Measurements from ENCODE around the gene AMACR.
"Not testable (repeated sequence)": the region's sequence is repeated elsewhere in the genome, so short reads cannot be mapped to it uniquely, and the experiment has no call there.

Gene AMACR

DNA sequence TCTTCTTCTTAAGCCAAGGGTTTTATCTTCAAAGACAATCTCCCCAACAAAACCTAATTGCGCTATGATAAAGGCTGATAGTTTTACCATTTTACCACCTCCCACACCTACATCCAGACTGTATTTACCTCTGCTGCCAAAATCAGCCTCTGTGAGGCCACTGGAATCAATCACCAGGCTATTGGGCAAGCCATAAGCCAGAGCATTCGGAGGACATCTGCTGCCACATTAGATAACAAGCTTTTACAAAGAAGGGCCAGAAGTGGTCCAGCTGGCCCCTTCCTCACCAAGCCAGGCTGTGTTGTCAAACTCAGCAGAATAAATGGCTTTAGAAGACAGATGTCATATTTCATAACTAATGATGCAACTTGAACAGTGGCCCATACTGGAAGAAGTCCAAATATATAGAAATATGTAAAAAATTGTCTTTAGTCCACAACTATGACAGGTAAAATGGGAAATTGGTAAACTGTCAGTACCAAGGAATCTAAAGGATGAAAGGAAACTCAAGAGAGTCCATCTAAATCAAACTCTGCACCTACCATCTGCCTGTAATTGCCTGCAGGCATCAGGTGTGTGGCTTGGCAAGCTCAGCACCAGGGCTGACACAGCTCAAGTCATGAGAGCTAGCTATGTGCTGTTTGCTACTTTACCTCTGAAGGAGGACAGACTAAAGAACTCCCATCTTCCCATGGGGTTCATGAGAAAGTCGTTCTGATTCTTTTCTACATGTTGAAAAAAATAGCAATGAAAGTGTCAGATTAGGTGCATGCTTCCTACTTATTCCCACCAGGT, 39.4 kb downstream of the AMACR start:
- DNase-seq (ENCODE audit: low spot score): no peak

DNA sequence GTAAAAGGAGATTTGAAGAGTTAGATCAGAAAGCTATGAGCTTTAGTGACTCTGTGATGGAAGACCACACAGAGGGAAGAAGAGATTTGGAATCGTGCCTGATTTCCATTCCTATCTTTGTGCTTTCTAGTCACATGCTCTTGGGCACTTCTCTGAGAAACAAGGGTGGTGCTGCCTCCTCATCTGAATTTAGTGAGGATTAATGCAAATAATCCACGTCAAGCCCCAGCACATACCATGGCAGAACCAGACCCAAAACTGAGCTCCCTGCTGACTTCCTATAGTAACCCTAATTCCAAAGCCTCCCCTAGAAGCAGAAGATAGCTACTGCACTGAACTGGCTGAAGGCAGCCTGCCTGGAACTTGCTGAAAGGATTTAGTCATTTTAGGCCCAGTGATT, 41.0 kb downstream of the AMACR start:
- no peak for DNase-seq (ENCODE audit: low spot score)

DNA sequence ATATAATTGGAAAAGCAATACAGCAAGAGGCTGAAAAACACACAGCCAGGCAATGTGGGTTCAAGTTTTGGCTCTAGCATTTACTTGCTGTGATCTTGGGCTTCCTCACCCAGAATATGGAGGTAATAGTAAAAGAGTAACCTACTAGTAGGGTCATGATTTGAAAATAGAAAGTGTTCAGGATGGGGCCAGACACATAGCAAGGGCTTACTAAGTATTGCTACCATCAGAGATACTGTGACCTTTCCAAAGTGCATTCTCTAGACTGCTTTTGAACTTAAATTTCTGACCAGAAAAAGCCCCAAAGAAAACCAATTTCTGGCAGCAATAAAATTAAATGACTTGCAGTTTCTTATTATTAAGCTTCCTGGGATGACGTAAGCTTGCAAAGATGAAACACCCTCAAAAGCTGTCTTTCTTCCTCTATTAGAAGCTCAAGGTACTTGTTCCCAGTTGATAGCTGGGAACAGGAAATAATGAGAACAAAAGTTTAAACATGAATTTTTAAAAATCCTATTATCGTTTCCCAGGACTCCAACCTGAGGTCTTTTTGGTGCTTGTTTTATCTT, 43.6 kb downstream of the AMACR start:
- DNase-seq (ENCODE audit: low spot score): no peak

DNA sequence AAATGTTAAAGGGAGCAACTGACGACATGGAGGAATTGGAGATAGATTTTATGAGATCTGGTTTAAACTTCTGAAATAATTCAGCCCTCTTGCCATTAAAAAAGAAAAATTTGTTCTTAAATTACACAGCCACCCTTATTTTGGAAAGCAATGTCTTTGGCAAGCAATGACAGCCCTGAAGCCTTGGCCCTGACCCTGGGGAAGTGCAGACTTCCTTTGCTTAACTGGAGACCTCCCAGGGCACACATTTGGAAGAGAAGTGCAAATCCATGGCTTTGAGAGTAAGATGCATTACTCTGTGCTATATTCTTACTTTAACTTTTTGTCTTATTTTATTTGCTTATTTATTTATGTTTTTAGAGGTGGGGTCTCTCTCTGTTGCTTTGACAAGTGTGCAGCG, 49.7 kb downstream of the AMACR start:
- DNase-seq (ENCODE audit: low spot score): no peak

DNA sequence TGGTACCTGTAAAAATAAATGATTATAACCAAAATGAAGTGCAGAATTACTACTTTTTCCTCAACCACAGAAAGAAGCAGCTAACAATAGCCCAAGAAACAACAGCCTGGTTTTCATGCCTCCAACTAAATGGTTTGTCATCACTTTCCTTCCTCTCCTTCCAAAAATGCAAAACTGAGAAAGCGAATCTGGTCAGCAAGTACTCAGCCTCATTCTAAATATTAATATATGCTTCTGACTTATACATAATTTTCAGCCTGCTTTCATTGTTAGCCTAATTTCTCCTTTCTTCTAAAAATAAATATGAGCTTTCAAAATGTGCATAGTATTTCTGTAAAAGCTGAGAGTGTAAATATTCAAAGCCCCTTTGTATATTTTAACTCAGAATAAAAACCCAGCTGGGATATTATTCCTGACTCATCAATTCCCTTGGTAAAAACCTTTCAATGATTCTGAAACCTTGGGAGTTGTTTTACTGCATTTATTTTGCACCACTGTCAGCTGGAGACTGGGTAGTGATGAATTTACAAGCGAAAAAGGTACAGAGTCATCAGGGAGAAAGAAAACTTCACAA, 50.2 kb downstream of the AMACR start:
- DNase-seq (ENCODE audit: low spot score): no peak

DNA sequence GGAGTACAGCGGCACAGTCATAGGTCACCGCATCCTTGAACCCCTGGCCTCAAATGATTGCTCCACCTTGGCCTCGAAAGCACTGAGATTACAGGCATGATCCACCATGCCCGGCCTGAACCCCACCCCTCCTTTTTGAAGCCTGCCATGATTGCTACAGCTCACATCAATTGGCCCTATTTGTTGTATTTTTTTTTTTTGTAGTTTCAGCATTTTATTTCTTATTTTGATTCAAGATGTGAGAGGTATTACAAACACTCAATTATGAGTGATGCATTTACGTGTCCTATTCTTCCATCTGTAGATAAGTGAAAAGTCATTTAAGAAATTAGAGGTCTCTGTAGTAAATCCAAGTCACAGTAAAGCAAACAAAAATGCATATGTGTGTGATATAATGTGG, 55.7 kb downstream of the AMACR start:
- DNase-seq (ENCODE audit: low spot score): not testable (repeated sequence)

DNA sequence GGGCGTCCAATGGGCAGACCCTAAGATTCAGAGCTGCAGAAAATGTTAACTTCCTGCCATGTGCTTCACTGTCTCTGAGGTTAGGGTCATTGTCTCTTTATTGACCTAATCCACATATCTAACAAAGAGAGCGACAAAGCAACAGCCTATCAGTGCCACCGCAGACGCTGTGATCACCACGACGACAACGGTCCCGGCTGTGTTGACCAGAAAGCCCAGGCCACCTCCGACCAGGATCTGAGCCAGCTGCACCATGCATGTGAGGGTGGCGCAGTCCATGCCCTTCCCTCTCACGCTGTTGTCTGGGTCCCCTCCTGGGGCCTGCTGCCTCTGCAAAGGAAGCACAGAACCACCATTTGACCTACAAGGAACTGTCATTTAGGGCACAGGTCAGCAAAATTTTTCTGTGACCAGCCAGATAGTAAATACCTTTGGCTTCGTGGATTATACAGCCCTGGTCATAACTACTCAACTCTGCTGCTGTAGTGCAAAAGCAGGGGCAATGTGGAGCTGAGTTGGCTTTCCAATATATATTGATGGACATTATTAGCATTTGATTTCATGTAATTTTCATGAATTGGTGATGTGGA, 63.2 kb downstream of the AMACR start:
- DNase-seq (ENCODE audit: low spot score): no peak

DNA sequence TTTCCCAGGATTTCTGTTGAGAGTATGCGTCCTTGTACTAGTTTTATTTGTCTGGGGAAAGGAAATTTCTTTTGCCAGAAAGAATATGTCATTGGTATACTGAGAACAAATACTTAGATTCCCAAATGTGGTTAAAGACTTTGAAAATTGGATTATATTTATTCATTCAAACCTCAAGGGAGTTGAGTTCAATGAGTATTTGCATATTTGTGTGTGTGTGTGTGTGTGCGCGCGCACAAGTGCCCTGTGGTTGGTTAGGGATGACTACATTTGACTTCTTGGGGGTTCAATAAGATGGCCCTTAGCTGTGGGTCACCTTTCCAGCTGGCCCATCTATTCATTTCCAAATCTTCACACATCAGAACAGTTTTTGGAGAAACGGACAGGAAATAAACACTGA, 66.8 kb downstream of the AMACR start:
- no peak for DNase-seq (ENCODE audit: low spot score)

DNA sequence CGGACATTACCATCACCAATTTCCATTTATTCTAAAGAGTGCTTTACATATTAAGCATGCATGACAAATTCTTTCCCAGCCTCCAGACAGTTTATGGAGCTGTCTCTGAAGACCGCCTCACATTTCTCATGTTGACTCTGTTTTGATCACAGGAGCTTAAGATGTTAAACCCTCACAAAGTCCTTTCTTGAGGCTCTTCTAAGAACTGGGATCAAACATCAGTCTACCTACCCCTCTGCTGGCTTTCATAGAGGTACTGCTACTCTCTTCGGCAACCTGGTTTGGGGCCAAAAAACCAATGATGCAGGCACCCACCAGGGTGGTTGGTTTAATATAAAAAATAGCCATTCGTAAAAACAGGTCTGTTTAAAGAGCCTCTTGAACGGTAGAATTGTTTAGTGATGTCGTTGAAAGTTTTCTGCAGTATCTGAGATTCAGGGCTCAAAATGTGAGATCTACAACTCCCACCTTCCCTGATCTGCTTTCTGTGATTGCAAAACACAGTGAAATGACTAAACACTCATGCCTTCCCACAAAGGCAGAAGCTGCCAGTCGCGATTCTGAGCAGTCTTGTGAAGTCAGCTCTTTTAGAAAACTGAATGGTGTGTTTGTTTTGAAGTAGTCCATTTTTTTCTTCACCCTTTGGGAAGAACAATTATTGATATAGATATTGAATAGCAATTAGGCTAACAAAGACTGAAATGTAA, 68.1 kb downstream of the AMACR start:
- DNase-seq (ENCODE audit: low spot score): no peak

DNA sequence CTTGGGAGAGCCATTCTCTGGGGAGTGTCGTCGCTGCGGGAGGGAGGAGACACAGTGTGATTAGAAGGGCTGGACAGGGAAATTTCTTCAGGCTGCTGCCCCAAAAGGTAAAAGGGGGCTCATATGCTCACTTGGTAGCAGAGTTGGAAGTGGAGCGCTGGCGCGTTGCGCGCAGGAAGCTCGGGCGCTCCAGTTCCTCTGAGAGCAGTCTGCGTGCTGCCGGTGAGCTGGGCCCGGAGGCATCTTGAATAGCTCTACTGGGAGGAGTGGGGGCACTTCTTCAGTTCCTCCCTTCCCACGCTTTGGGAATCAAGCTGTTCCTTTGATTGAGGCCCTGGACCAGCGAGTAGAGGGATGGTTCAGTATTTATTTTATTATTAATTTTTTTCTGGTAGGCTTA, 69.0 kb downstream of the AMACR start:
- no peak for DNase-seq (ENCODE audit: low spot score)

DNA sequence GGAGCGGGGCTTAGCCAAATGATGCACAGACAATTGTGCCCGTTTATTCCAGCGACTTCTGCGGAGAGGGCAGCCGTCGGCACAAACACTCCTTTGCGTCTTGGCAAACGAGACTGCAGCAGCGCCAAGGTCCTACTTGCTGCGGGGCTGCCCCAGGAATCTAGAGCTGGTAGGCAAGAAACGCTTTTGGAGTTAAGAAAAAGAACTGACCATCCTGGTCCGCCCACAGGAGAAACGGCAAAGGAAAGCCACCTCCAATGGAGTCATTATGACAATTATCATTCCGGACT, 69.4 kb downstream of the AMACR start:
- no peak for DNase-seq (ENCODE audit: low spot score)

DNA sequence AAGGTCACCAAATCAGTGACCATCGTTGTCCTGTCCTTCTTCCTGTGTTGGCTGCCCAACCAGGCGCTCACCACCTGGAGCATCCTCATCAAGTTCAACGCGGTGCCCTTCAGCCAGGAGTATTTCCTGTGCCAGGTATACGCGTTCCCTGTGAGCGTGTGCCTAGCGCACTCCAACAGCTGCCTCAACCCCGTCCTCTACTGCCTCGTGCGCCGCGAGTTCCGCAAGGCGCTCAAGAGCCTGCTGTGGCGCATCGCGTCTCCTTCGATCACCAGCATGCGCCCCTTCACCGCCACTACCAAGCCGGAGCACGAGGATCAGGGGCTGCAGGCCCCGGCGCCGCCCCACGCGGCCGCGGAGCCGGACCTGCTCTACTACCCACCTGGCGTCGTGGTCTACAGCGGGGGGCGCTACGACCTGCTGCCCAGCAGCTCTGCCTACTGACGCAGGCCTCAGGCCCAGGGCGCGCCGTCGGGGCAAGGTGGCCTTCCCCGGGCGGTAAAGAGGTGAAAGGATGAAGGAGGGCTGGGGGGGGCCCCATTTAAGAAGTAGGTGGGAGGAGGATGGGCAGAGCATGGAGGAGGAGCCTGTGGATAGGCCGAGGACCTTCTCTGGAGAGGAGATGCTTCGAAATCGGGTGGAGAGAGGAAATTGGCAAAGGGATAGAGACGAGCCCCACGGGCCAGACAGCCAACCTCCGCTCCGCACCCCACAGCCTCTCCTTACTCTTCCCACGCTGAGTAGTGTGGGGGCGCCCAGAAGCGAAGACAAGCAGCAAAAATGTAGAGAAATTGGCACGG, 69.9 kb downstream of the AMACR start:
- no peak for DNase-seq (ENCODE audit: low spot score)

DNA sequence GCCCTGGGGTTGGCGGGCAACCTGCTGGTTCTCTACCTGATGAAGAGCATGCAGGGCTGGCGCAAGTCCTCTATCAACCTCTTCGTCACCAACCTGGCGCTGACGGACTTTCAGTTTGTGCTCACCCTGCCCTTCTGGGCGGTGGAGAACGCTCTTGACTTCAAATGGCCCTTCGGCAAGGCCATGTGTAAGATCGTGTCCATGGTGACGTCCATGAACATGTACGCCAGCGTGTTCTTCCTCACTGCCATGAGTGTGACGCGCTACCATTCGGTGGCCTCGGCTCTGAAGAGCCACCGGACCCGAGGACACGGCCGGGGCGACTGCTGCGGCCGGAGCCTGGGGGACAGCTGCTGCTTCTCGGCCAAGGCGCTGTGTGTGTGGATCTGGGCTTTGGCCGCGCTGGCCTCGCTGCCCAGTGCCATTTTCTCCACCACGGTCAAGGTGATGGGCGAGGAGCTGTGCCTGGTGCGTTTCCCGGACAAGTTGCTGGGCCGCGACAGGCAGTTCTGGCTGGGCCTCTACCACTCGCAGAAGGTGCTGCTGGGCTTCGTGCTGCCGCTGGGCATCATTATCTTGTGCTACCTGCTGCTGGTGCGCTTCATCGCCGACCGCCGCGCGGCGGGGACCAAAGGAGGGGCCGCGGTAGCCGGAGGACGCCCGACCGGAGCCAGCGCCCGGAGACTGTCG, 70.7 kb downstream of the AMACR start:
- no peak for DNase-seq (ENCODE audit: low spot score)

DNA sequence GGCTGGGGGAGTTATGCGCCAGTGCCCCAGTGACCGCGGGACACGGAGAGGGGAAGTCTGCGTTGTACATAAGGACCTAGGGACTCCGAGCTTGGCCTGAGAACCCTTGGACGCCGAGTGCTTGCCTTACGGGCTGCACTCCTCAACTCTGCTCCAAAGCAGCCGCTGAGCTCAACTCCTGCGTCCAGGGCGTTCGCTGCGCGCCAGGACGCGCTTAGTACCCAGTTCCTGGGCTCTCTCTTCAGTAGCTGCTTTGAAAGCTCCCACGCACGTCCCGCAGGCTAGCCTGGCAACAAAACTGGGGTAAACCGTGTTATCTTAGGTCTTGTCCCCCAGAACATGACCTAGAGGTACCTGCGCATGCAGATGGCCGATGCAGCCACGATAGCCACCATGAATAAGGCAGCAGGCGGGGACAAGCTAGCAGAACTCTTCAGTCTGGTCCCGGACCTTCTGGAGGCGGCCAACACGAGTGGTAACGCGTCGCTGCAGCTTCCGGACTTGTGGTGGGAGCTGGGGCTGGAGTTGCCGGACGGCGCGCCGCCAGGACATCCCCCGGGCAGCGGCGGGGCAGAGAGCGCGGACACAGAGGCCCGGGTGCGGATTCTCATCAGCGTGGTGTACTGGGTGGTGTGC, 71.4 kb downstream of the AMACR start, which contains the start of gene RXFP3:
TSS of gene RXFP3 (plus strand) at position 6 of the 636 bp plus-strand sequence. CDS start at position 361, 355 bp downstream.
- DNase-seq (ENCODE audit: low spot score): no peak
